Endothelial cell of umbilical vein (primary cell): ENCODE results near the gene POLR2H.

Source experiments
- CTCF ChIP-seq, 2 donors: IDR thresholded peaks; 1 replicate in 1 of 2; 2 replicates in 1 of 2; pipeline ENCODE4 v1.5.1; 2011; ENCODE audit warnings: low read length in 2 of 2, mild to moderate bottlenecking in 2 of 2, moderate library complexity in 2 of 2, control low read depth in 1 of 2, inconsistent platforms in 1 of 2, low read depth in 1 of 2; ENCODE audit not compliant: insufficient read depth in 1 of 2; ENCODE audit errors: extremely low read depth in 1 of 2
- EZH2 ChIP-seq: IDR thresholded peaks from 2 replicates; pipeline ENCODE4 v1.6.1; 2012; ENCODE audit warnings: borderline replicate concordance, low read depth, mild to moderate bottlenecking, moderate library complexity, low read length, inconsistent platforms; ENCODE audit not compliant: severe bottlenecking
- FOS ChIP-seq: IDR thresholded peaks from 2 replicates; pipeline ENCODE4 v1.6.1; 2011; ENCODE audit warnings: mild to moderate bottlenecking, low read length, moderate library complexity, borderline replicate concordance; ENCODE audit not compliant: insufficient read depth
- JUN ChIP-seq: IDR thresholded peaks from 2 replicates; pipeline ENCODE4 v1.6.1; 2011; ENCODE audit warnings: borderline replicate concordance, low read depth; ENCODE audit not compliant: insufficient read length, insufficient read depth
- MYC ChIP-seq: IDR thresholded peaks from one replicate; pipeline ENCODE4 v1.6.1; 2011; ENCODE audit warnings: mild to moderate bottlenecking, low read depth, low read length
- POLR2A ChIP-seq: IDR thresholded peaks from 2 replicates; pipeline ENCODE4 v1.6.1; 2012; ENCODE audit warnings: low read depth, mild to moderate bottlenecking, control low read depth, low read length
- POLR2AphosphoS5 ChIP-seq: IDR thresholded peaks from 2 replicates; pipeline ENCODE4 v1.6.1; 2012; ENCODE audit warnings: low read depth, mild to moderate bottlenecking, control low read depth, low read length, moderate library complexity; ENCODE audit not compliant: insufficient read depth
- TF ChIP-seq, protein P1 (sequence below): IDR thresholded peaks from 2 replicates; pipeline ENCODE4 v1.6.1; 2011; ENCODE audit not compliant: insufficient read depth, insufficient read length

DNA sequence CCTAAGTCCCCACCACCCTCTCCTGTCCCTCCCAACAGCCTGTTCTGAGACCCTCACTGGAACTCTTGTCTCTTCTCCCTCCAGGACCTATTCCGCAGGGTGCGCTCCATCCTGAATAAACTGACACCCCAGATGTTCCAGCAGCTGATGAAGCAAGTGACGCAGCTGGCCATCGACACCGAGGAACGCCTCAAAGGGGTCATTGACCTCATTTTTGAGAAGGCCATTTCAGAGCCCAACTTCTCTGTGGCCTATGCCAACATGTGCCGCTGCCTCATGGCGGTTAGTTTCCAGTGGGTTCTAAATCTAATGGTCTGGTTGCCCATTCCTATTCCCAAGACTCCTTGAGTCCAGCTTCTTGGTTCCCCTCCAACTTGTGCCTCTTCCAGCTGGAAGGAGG is 37.8 kb upstream of the POLR2H start:
- TF ChIP-seq CTCF (IDR thresholded peaks at IDR 0.05; ENCODE audit: extremely low read depth in 1 of 2, insufficient read depth in 1 of 2, low read depth in 1 of 2, low read length in 2 of 2) (no peak), JUN (no peak), EZH2 (no peak), POLR2A (no peak), MYC (no peak), POLR2AphosphoS5 (no peak), FOS (no peak)
- TF ChIP-seq, protein P1, sequence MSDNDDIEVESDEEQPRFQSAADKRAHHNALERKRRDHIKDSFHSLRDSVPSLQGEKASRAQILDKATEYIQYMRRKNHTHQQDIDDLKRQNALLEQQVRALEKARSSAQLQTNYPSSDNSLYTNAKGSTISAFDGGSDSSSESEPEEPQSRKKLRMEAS: no peak
